ENCODE results near the gene BCAP31.
"Not testable (repeated sequence)": the region's sequence is repeated elsewhere in the genome, so short reads cannot be mapped to it uniquely, and the experiment has no call there.

The BCAP31 gene

DNA sequence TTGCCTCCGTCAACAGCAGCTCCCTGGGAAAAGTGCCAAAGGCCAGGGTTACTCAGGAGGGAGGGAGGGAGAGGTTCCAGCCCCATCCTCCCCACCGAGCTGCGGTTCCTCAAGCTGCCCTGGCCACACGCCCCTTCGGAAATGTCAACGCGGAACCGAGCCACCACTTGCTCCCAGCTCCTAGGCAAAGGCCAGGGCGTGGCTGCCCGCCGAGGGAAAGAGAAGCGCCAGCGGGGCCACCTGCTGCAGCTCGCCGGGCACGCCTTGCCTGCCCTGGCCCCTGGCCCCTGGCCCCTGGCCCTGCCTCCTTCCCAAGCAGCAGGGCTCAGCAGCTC, 21.2 kb downstream of the BCAP31 start:
- TF ChIP-seq SUZ12 (IDR thresholded peaks at IDR 0.05; ENCODE audit: extremely low read depth, insufficient read depth, insufficient read length) (no peak), ZNF274 (IDR thresholded peaks at IDR 0.05; ENCODE audit: low read depth, low read length) (no peak), YY1 (IDR thresholded peaks at IDR 0.05; ENCODE audit: insufficient read depth, insufficient read length) (no peak)

DNA sequence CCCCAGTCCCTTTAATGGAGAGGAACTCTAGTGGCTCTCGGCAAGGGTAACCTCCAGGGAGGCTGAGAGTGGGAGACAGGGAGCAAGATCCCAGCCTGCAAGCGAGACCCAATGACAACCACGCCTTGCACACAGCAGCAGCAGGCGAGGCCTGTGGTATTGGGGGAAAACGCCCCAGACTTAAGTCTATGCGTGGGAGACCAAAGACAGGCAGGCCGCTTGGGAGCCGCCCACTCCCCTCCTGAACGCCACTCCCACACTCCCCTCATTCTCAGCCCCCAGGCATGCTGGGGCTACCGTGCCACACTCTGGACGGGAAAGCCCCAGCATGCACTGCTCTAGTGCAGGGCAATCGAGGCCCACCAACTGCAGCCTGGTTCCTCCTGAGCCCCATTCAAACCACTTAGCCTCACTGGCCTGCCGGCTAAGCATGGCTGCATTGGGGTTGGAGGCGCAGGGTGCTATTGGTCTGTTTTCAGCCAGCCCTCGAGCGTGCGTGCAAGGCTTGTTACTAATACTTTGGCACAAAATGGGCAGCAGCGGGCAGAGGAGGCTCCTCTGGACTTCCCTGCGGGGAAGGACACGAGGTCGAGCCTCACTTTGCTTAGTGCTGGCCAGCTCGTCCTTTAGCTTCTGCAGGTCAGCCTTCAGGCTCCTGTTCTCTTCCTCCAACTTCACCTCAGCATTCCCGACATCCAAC, 21.7 kb downstream of the BCAP31 start:
- Histone ChIP-seq H3K36me3 (ENCODE audit: insufficient read depth, insufficient read length, low read length) (peaks cover 8% of the 10 kb centered on the region), H3K4me1 (ENCODE audit: insufficient read depth, insufficient read length) (no peaks in the 10 kb centered on the region), H3K4me3 (ENCODE audit: insufficient read length, low read depth) (no peak overlapping the region), H3K9ac (ENCODE audit: insufficient read length, low read depth) (no peak overlapping the region), H3K9me3 (ENCODE audit: insufficient read depth, low read length) (no peaks in the 10 kb centered on the region), H3K27me3 (ENCODE audit: insufficient read depth, insufficient read length) (no peaks in the 10 kb centered on the region)
- TF ChIP-seq YY1 (IDR thresholded peaks at IDR 0.05; ENCODE audit: insufficient read depth, insufficient read length) (no peak), SUZ12 (IDR thresholded peaks at IDR 0.05; ENCODE audit: extremely low read depth, insufficient read depth, insufficient read length) (no peak), ZNF274 (IDR thresholded peaks at IDR 0.05; ENCODE audit: low read depth, low read length) (no peak)
- no peak for DNase-seq (ENCODE audit: low read depth, low spot score)

More for the DNA sequence above, 21.2 kb downstream of the BCAP31 start:
- H3K9ac ChIP-seq (ENCODE audit: insufficient read length, low read depth) = no peak overlapping the region
- H3K4me3 ChIP-seq (ENCODE audit: insufficient read length, low read depth) = no peak overlapping the region
- no peak for DNase-seq (ENCODE audit: low read depth, low spot score)
- H3K27me3 ChIP-seq (ENCODE audit: insufficient read depth, insufficient read length) = no peaks in the 10 kb centered on the region
- no peaks in the 10 kb centered on the region for H3K4me1 ChIP-seq (ENCODE audit: insufficient read depth, insufficient read length)
- peaks cover 7% of the 10 kb centered on the region for H3K36me3 ChIP-seq (ENCODE audit: insufficient read depth, insufficient read length, low read length)
- H3K9me3 ChIP-seq (ENCODE audit: insufficient read depth, low read length) = no peaks in the 10 kb centered on the region

DNA sequence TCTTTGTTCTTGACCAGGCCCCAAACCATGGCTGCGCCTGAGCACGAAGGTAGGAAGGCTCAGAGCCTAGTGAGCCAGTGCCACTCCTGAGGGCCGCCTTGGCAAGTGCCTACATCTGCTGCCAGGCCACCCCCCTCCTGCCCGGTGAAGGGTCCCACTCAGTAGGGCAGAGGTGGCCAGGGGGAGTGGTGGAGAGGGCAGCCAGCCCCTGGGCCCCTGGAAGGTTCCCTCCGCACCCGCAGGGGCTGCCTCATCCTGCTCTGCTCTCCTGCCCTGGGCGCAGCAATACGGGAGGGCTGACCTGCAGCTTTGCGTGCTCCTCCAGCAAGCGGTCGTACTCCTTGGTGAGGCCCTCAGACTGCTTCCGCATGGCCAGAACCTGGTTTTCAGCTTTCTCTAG, 22.5 kb downstream of the BCAP31 start:
- no peak overlapping the region for H3K9ac ChIP-seq (ENCODE audit: insufficient read length, low read depth)
- no peaks in the 10 kb centered on the region for H3K27me3 ChIP-seq (ENCODE audit: insufficient read depth, insufficient read length)
- no peak overlapping the region for H3K4me3 ChIP-seq (ENCODE audit: insufficient read length, low read depth)
- H3K36me3 ChIP-seq (ENCODE audit: insufficient read depth, insufficient read length, low read length) = peaks cover 12% of the 10 kb centered on the region
- no peaks in the 10 kb centered on the region for H3K9me3 ChIP-seq (ENCODE audit: insufficient read depth, low read length)
- H3K4me1 ChIP-seq (ENCODE audit: insufficient read depth, insufficient read length) = no peaks in the 10 kb centered on the region
- TF ChIP-seq SUZ12 (IDR thresholded peaks at IDR 0.05; ENCODE audit: extremely low read depth, insufficient read depth, insufficient read length) (no peak), ZNF274 (IDR thresholded peaks at IDR 0.05; ENCODE audit: low read depth, low read length) (no peak), YY1 (IDR thresholded peaks at IDR 0.05; ENCODE audit: insufficient read depth, insufficient read length) (no peak)
- no peak for DNase-seq (ENCODE audit: low read depth, low spot score)

DNA sequence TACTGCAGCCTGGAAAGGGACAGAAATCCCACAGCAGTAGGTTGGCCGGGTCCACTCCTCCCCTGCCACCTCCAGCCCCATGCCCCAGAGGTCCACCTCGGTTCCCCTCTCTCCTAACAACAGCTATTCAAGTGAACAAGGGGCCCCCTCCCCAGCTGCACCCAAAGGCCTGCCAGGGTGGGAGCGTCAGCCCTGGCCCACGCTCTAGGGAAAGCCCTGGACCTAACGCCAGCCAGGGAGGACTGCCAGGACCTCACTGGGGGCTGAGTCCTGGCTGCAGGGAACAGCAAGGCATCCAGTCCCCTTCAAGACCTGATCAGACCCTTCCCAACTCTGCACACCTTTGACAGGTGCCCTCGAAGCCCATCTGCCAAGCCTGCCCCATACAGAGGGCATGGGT, 23.2 kb downstream of the BCAP31 start:
- peaks cover 12% of the 10 kb centered on the region for H3K36me3 ChIP-seq (ENCODE audit: insufficient read depth, insufficient read length, low read length)
- H3K4me3 ChIP-seq (ENCODE audit: insufficient read length, low read depth) = no peak overlapping the region
- DNase-seq (ENCODE audit: low read depth, low spot score) = no peak
- TF ChIP-seq YY1 (IDR thresholded peaks at IDR 0.05; ENCODE audit: insufficient read depth, insufficient read length) (no peak), SUZ12 (IDR thresholded peaks at IDR 0.05; ENCODE audit: extremely low read depth, insufficient read depth, insufficient read length) (no peak), ZNF274 (IDR thresholded peaks at IDR 0.05; ENCODE audit: low read depth, low read length) (no peak)
- no peaks in the 10 kb centered on the region for H3K4me1 ChIP-seq (ENCODE audit: insufficient read depth, insufficient read length)
- H3K9ac ChIP-seq (ENCODE audit: insufficient read length, low read depth) = no peak overlapping the region
- H3K27me3 ChIP-seq (ENCODE audit: insufficient read depth, insufficient read length) = no peaks in the 10 kb centered on the region
- H3K9me3 ChIP-seq (ENCODE audit: insufficient read depth, low read length) = no peaks in the 10 kb centered on the region

DNA sequence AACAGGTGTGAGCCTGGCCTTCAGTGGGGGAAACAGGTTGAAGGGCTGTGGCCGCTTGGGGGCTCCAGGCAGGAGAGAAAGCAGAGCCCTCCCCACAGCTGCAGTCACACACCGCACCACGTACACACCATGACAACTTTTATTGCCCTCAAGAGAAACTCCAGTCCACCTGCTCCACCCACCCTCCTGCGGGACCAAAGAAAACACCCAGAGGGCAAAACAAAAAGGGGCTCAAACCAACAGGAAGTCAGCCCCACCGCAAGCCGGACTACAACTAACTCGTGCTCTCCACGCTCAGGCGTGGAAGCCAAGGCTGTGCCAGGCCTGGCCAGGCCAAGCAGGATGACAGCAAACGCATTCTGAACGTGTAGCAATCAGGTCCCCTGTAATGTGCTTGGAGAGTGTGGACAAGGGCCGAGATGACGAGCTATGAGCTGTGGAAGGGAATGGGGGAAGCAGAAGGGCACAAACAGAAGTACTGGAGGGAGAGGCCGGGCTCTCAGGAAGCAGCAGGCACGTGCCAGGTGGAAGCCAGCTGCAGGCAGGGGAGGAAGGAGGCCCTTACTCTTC, 23.7 kb downstream of the BCAP31 start:
- Histone ChIP-seq H3K4me3 (ENCODE audit: insufficient read length, low read depth) (no peak overlapping the region), H3K27me3 (ENCODE audit: insufficient read depth, insufficient read length) (no peaks in the 10 kb centered on the region), H3K36me3 (ENCODE audit: insufficient read depth, insufficient read length, low read length) (peaks cover 13% of the 10 kb centered on the region), H3K9ac (ENCODE audit: insufficient read length, low read depth) (no peak overlapping the region), H3K9me3 (ENCODE audit: insufficient read depth, low read length) (no peaks in the 10 kb centered on the region), H3K4me1 (ENCODE audit: insufficient read depth, insufficient read length) (no peaks in the 10 kb centered on the region)
- no peak for DNase-seq (ENCODE audit: low read depth, low spot score)
- TF ChIP-seq ZNF274 (IDR thresholded peaks at IDR 0.05; ENCODE audit: low read depth, low read length) = no peak
- TF ChIP-seq YY1 (IDR thresholded peaks at IDR 0.05; ENCODE audit: insufficient read depth, insufficient read length) = no peak
- TF ChIP-seq SUZ12 (IDR thresholded peaks at IDR 0.05; ENCODE audit: extremely low read depth, insufficient read depth, insufficient read length) = no peak

DNA sequence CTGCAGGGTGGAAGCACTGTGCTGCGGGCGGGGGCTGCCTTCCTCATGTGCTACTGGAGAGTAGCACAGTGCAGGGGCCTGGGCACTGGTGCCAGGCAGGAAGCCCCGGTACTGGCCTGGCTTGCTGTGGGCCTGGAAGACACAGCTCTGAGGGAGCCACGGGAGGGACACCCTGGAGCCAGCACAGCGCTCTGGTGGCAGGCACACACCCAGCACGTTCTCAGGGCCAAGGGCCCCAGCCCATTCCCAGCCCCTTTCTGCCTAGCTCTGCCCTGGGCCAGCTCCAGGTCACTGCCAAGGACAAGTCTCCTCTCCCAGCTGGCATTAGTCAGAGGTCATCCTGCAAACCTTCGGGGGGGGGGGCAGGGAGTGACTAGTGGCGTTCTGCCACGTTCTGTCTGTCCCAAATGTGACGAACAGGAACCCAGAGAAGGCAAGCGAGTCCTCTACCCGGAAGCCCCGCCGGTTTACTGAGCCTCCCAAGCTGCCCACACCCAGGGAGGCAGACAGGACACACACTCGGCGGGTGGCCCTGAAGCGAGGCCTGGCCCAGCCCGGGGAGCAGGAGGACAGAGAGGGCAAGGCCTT, 24.3 kb downstream of the BCAP31 start:
- H3K4me3 ChIP-seq (ENCODE audit: insufficient read length, low read depth); H3K9me3 ChIP-seq (ENCODE audit: insufficient read depth, low read length); H3K4me1 ChIP-seq (ENCODE audit: insufficient read depth, insufficient read length); H3K27me3 ChIP-seq (ENCODE audit: insufficient read depth, insufficient read length); H3K9ac ChIP-seq (ENCODE audit: insufficient read length, low read depth); DNase-seq (ENCODE audit: low read depth, low spot score): not testable (repeated sequence)
- peaks cover 13% of the 10 kb centered on the region for H3K36me3 ChIP-seq (ENCODE audit: insufficient read depth, insufficient read length, low read length)

DNA sequence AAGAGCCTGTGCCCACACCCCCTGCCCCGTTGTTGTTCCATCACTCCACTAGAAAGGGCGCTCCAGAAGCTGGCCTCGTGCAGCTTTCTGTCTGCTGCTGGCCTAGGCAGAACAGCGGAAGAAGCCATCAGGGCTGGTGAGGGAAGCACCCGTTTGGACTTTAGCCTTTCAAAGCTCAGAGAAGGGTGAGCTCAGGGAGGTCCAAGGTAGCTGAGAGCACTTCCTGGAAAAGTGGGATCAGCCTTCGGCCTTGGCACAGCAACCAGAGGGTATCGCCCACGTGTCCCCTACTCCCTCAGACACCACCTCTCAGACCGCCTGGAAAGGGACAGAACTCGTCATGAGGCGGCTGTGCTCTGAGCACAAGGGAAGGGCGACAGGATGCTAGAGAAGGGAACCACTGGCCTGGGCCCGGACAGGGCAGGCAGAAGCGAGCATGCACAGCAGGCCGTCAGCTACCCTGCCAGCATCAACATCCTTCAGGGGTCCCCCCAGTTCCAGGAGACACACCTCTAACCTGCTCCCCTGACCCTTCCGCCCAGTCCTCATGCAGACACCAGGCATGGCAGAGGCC, 24.9 kb downstream of the BCAP31 start:
- not testable (repeated sequence) for DNase-seq (ENCODE audit: low read depth, low spot score); H3K4me3 ChIP-seq (ENCODE audit: insufficient read length, low read depth); H3K27me3 ChIP-seq (ENCODE audit: insufficient read depth, insufficient read length); H3K9ac ChIP-seq (ENCODE audit: insufficient read length, low read depth); H3K4me1 ChIP-seq (ENCODE audit: insufficient read depth, insufficient read length); H3K9me3 ChIP-seq (ENCODE audit: insufficient read depth, low read length)
- H3K36me3 ChIP-seq (ENCODE audit: insufficient read depth, insufficient read length, low read length) = peaks cover 13% of the 10 kb centered on the region
